Endothelial cell of umbilical vein (primary cell): ENCODE results near the gene NUB1.

ENCODE experiments used
- CTCF ChIP-seq, 2 donors: IDR thresholded peaks; 1 replicate in 1 of 2; 2 replicates in 1 of 2; pipeline ENCODE4 v1.5.1; 2011; ENCODE audit warnings: low read length in 2 of 2, mild to moderate bottlenecking in 2 of 2, moderate library complexity in 2 of 2, control low read depth in 1 of 2, inconsistent platforms in 1 of 2, low read depth in 1 of 2; ENCODE audit not compliant: insufficient read depth in 1 of 2; ENCODE audit errors: extremely low read depth in 1 of 2
- EZH2 ChIP-seq: IDR thresholded peaks from 2 replicates; pipeline ENCODE4 v1.6.1; 2012; ENCODE audit warnings: borderline replicate concordance, low read depth, mild to moderate bottlenecking, moderate library complexity, low read length, inconsistent platforms; ENCODE audit not compliant: severe bottlenecking
- JUN ChIP-seq: IDR thresholded peaks from 2 replicates; pipeline ENCODE4 v1.6.1; 2011; ENCODE audit warnings: borderline replicate concordance, low read depth; ENCODE audit not compliant: insufficient read length, insufficient read depth
- MAX ChIP-seq: IDR thresholded peaks from 2 replicates; pipeline ENCODE4 v1.6.1; 2011; ENCODE audit not compliant: insufficient read depth, insufficient read length
- POLR2A ChIP-seq: IDR thresholded peaks from 2 replicates; pipeline ENCODE4 v1.6.1; 2012; ENCODE audit warnings: low read depth, mild to moderate bottlenecking, control low read depth, low read length
- POLR2AphosphoS5 ChIP-seq: IDR thresholded peaks from 2 replicates; pipeline ENCODE4 v1.6.1; 2012; ENCODE audit warnings: low read depth, mild to moderate bottlenecking, control low read depth, low read length, moderate library complexity; ENCODE audit not compliant: insufficient read depth

- no peak for TF ChIP-seq CTCF (IDR thresholded peaks at IDR 0.05; ENCODE audit: extremely low read depth in 1 of 2, insufficient read depth in 1 of 2, low read depth in 1 of 2, low read length in 2 of 2)
- no peak for TF ChIP-seq POLR2A
- TF ChIP-seq POLR2AphosphoS5: no peak
- TF ChIP-seq JUN: no peak
- no peak for TF ChIP-seq EZH2
- no peak for TF ChIP-seq MAX
Observed at GRCh38 chr7:151383638-151384351, 42.2 kb downstream of the NUB1 start.
